ENCODE results near the gene TIMP4.

DNA sequence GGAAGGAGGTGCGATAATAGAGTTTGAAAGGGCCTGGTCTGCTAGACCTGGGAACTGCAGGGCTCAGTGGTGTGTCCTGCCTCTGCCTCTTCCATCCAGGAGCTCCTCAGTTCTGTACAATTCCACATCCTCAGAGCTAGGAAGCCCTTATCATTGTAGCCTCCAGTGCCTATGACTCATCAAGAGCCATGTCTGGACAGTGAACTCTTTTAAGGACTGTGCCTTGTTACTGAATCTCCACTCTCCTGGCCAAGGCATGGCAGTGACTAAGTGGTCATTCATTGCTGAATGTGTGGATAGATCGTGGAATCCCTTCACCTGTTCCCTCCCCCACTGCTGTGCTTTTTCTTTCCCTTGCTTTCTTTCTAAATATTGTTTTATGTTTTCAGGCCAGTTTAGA is 2.9 kb downstream of the TIMP4 start:
- TF ChIP-seq, protein P1, sequence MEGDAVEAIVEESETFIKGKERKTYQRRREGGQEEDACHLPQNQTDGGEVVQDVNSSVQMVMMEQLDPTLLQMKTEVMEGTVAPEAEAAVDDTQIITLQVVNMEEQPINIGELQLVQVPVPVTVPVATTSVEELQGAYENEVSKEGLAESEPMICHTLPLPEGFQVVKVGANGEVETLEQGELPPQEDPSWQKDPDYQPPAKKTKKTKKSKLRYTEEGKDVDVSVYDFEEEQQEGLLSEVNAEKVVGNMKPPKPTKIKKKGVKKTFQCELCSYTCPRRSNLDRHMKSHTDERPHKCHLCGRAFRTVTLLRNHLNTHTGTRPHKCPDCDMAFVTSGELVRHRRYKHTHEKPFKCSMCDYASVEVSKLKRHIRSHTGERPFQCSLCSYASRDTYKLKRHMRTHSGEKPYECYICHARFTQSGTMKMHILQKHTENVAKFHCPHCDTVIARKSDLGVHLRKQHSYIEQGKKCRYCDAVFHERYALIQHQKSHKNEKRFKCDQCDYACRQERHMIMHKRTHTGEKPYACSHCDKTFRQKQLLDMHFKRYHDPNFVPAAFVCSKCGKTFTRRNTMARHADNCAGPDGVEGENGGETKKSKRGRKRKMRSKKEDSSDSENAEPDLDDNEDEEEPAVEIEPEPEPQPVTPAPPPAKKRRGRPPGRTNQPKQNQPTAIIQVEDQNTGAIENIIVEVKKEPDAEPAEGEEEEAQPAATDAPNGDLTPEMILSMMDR (IDR thresholded peaks at IDR 0.05; ENCODE audit: low read depth, low read length, poor library complexity, severe bottlenecking), result no peak
- TF ChIP-seq EZH2phosphoT487 (IDR thresholded peaks at IDR 0.05; ENCODE audit: borderline replicate concordance, low read length), result no peak

Measured in DOHH2 (cell line).